Neural cell (in vitro differentiated cells): Measurements from ENCODE around the gene NEDD9.

Experiments
- EP300 ChIP-seq: fragments of 450-650 bp; conservative IDR thresholded peaks from 2 replicates; pipeline ENCODE4 v1.6.1; 2014; ENCODE audit warnings: antibody characterized with exemption, mild to moderate bottlenecking, moderate library complexity; ENCODE audit not compliant: poor library complexity, severe bottlenecking
- EZH2 ChIP-seq: fragments of 200-600, 300-800 bp; shearing (Covaris generic), sonication (generic); IDR thresholded peaks from 2 replicates; pipeline ENCODE4 v1.6.1; 2014; ENCODE audit warnings: antibody characterized with exemption, low read length, borderline replicate concordance, mild to moderate bottlenecking; ENCODE audit not compliant: insufficient read depth, poor library complexity, severe bottlenecking
- MXI1 ChIP-seq: fragments of 450-650 bp; conservative IDR thresholded peaks from 2 replicates; pipeline ENCODE4 v1.6.1; 2014; ENCODE audit warnings: antibody characterized with exemption, mild to moderate bottlenecking; ENCODE audit not compliant: poor library complexity, severe bottlenecking
- POLR2AphosphoS5 ChIP-seq: IDR thresholded peaks from 2 replicates; pipeline ENCODE4 v1.6.1; 2012
- RAD21 ChIP-seq: fragments of 450-650 bp; conservative IDR thresholded peaks from 2 replicates; pipeline ENCODE4 v1.6.1; 2014; ENCODE audit warnings: antibody characterized with exemption, mild to moderate bottlenecking, moderate library complexity
- REST ChIP-seq: IDR thresholded peaks from 2 replicates; pipeline ENCODE4 v1.6.1; 2012; ENCODE audit warnings: borderline replicate concordance
- SMC3 ChIP-seq: fragments of 450-650 bp; conservative IDR thresholded peaks from 2 replicates; pipeline ENCODE4 v1.6.1; 2014; ENCODE audit warnings: antibody characterized with exemption, mild to moderate bottlenecking, moderate library complexity; ENCODE audit not compliant: poor library complexity
- TAF1 ChIP-seq: IDR thresholded peaks from 2 replicates; pipeline ENCODE4 v1.6.1; 2012; ENCODE audit warnings: low read depth
- TF ChIP-seq, protein P1 (sequence below): fragments of 450-650 bp; IDR thresholded peaks from 2 replicates; pipeline ENCODE4 v1.5.1; 2014; ENCODE audit warnings: antibody characterized with exemption, mild to moderate bottlenecking, moderate library complexity; ENCODE audit not compliant: poor library complexity, severe bottlenecking

DNA sequence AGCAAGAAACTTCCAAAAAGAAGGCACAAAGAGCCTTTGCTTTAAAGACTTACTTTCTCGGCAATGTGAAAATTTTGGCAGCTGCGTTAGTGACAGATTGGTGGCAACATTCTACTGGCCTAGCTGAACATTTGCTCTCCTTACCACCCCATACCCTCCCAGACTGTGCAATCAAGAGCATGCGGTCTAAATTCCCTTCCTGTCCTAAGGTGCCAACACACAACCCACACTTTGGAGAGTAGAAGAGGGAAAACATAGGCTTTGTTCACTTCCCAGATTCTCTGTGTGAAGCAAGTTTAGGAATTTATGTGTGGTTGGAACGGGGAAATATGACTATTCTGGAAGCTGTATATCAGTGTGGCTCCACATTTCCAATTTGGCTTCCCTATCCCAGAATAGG, 29.8 kb upstream of the NEDD9 start:
- TF ChIP-seq, protein P1, sequence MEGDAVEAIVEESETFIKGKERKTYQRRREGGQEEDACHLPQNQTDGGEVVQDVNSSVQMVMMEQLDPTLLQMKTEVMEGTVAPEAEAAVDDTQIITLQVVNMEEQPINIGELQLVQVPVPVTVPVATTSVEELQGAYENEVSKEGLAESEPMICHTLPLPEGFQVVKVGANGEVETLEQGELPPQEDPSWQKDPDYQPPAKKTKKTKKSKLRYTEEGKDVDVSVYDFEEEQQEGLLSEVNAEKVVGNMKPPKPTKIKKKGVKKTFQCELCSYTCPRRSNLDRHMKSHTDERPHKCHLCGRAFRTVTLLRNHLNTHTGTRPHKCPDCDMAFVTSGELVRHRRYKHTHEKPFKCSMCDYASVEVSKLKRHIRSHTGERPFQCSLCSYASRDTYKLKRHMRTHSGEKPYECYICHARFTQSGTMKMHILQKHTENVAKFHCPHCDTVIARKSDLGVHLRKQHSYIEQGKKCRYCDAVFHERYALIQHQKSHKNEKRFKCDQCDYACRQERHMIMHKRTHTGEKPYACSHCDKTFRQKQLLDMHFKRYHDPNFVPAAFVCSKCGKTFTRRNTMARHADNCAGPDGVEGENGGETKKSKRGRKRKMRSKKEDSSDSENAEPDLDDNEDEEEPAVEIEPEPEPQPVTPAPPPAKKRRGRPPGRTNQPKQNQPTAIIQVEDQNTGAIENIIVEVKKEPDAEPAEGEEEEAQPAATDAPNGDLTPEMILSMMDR = no peak
- no peak for TF ChIP-seq EZH2
- TF ChIP-seq EP300 = no peak
- no peak for TF ChIP-seq POLR2AphosphoS5
- no peak for TF ChIP-seq MXI1
- no peak for TF ChIP-seq SMC3
- TF ChIP-seq TAF1 = no peak
- TF ChIP-seq RAD21 = no peak
- TF ChIP-seq REST = no peak
